Measurements from ENCODE around the gene PBX3.

DNA sequence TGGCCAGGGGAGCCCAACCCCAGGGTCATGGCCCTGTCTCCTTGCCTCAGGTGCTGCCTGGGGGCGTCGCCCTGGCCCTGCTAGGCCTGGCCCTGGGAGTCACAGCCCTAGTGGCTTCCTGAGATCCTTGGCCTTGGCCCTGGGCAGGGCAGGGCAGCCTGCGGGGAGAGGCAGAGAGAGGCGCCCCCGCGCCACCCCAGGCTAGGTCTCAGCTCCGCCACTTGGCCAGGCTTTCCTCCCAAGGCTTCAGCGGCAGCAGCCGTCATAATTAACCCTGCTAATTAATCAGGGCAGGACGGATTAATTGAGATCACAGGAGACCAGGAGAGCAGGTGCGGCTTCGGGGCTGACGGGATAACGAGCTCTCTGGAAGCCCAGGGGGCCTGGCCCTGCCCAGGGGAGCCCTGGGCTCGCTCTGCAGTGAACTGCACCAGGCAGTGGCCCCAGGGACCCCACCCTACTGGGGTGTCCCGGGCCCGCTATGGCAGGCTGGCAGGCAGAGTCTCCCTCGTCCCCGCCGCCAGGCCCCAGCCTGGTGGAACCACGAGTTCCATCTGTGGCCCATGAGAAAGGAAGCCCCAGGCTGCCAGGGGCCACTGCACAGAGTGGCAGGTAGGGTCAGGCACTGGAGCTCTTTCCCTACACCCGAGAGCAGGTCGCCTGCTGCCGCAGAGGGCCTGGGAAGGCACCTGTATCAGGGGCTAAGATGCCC is 269.6 kb downstream of the PBX3 start:
- TF ChIP-seq POLR2A (IDR thresholded peaks at IDR 0.05; ENCODE audit: low read depth, low read length) = no peak
- TF ChIP-seq POLR2AphosphoS5 (IDR thresholded peaks at IDR 0.05; ENCODE audit: low read depth, low read length) = no peak
- TF ChIP-seq SPI1 (IDR thresholded peaks at IDR 0.05; ENCODE audit: low read depth, low read length) = no peak
- TF ChIP-seq TAF1 (IDR thresholded peaks at IDR 0.05; ENCODE audit: low read depth, low read length) = no peak
- no peak for TF ChIP-seq PAX5 (IDR thresholded peaks at IDR 0.05; ENCODE audit: insufficient read depth, low read length, severe bottlenecking)
- no peak for TF ChIP-seq POU2F2 (IDR thresholded peaks at IDR 0.05; ENCODE audit: low read depth, low read length)
